Ectodermal cell (in vitro differentiated cells): ENCODE data around the gene GAL3ST3.

Source experiments
- H3K27ac ChIP-seq: 2 replicates; pipeline ENCODE4 v1.7.0; 2013; ENCODE audit warnings: mild to moderate bottlenecking, low read depth, low read length; ENCODE audit not compliant: insufficient read depth, poor library complexity, severe bottlenecking
- H3K27me3 ChIP-seq: 2 replicates; pipeline ENCODE4 v1.7.0; 2013; ENCODE audit warnings: mild to moderate bottlenecking, low read length; ENCODE audit not compliant: insufficient read depth, control insufficient read depth, poor library complexity, severe bottlenecking
- H3K36me3 ChIP-seq: one replicate; pipeline ENCODE4 v1.7.0; 2013; ENCODE audit warnings: low read length; ENCODE audit not compliant: control insufficient read depth, insufficient read depth
- H3K4me1 ChIP-seq: one replicate; pipeline ENCODE4 v1.7.0; 2013; ENCODE audit warnings: low read length; ENCODE audit not compliant: control insufficient read depth, insufficient read depth
- H3K4me3 ChIP-seq: 2 replicates; pipeline ENCODE4 v1.7.0; 2013; ENCODE audit warnings: low read depth, low read length, control low read depth; ENCODE audit not compliant: insufficient read depth
- H3K9me3 ChIP-seq: 2 replicates; pipeline ENCODE4 v1.7.0; 2013; ENCODE audit warnings: mild to moderate bottlenecking, low read length, moderate library complexity; ENCODE audit not compliant: control insufficient read depth
- WGBS, 2 experiments: methylation state at CpG; one replicate each; pipeline ENCODE4 v1.1.7; 2013; ENCODE audit warnings: missing lambda C conversion rate in 2 of 2; 5-methylcytosine and 5-hydroxymethylcytosine counted together

GAL3ST3 gene

DNA sequence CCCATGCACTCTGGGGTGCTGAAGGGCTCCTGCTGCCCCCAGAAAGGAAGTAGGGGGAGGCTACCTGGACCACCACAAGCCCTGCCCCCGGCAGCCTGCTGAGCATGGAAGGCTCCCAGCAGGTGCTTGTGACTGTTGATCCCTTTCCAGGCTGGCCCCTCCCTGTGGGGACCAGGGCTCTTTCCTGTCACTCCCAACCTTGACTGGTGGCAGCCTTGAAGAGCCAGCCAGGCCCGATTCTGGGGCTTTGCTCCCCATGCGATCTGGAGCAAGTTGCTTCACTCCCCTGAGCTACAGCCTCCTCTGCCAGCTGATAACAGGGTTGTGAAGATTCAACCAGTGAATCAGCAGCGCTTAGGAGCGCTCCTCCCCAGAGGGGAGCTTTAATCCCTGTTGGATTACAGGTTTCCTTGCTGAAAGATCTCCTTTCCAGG is 41.7 kb downstream of the GAL3ST3 start:
- no peak overlapping the region for H3K4me3 ChIP-seq

GRCh38 chr11:66006891-66007176 is 42.1 kb downstream of the GAL3ST3 start:
- Histone ChIP-seq H3K9me3 (no peaks in the 10 kb centered on the region), H3K36me3 (peaks cover 16% of the 10 kb centered on the region), H3K27ac (no peak overlapping the region), H3K27me3 (peaks cover 9% of the 10 kb centered on the region), H3K4me1 (peaks cover 7% of the 10 kb centered on the region), H3K4me3 (no peak overlapping the region)
- WGBS, 2 experiments: 78 to 81% methylated on average over 4 of the region's 4 CpGs

More for the DNA sequence above, 41.7 kb downstream of the GAL3ST3 start:
- Histone ChIP-seq H3K36me3 (peaks cover 16% of the 10 kb centered on the region), H3K27me3 (peaks cover 13% of the 10 kb centered on the region), H3K9me3 (no peaks in the 10 kb centered on the region), H3K4me1 (peaks cover 7% of the 10 kb centered on the region), H3K27ac (no peak overlapping the region)
- WGBS, 2 experiments: 66 to 69% methylated on average over 5 of the region's 5 CpGs

DNA sequence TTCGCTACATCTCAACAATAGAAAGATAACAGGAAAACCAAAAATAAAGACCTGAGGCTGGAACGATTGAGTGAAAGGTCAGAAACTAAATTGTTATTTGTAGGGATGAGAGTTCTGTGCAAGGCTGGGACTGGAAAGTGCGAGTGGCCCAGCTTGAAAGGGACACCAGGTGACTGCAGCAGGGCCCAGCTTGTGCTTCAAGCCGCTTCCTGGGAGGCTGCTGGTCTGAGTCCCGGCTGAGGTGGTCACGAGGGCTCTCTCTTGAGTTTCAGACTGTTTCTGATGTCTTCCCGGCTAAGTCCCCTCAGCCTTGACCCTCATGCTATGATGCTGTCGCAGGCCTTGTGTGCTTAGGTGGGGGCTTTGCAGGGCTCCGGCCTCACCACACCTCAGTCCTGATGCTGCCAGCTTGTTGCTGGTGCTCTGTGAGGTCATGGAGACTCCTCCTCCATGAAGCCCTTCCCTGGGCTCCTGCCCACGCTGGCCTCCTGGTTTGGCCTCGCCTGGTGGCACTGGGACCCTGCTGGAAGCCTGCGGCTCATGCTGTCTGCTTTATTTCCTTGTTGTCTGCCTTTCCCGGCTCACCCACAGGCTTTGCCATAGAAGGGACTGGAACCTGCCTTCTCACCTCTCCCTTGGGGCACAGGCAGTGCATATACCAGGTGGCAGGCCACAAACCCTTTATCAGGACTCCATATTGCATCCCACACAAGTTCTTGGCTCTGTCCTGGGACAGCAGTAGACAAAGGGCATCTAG is 42.6 kb downstream of the GAL3ST3 start:
- no peak overlapping the region for H3K27ac ChIP-seq
- H3K9me3 ChIP-seq: no peaks in the 10 kb centered on the region
- 85 to 86% methylated on average over 13 of the region's 13 CpGs for WGBS, 2 experiments
- peaks cover 4% of the 10 kb centered on the region for H3K27me3 ChIP-seq
- H3K4me3 ChIP-seq: no peak overlapping the region
- peaks cover 16% of the 10 kb centered on the region for H3K36me3 ChIP-seq
- H3K4me1 ChIP-seq: peaks cover 7% of the 10 kb centered on the region

- Histone ChIP-seq H3K4me3 (no peak overlapping the region), H3K36me3 (peaks cover 23% of the 10 kb centered on the region), H3K4me1 (peaks cover 7% of the 10 kb centered on the region), H3K27me3 (no peaks in the 10 kb centered on the region), H3K27ac (no peak overlapping the region), H3K9me3 (no peaks in the 10 kb centered on the region)
- WGBS, 2 experiments: 96 to 97% methylated on average over 4 of the region's 4 CpGs
These were observed 44.8 kb downstream of the GAL3ST3 start for GRCh38 chr11:66004186-66004585.

GRCh38 chr11:66003291-66003690 is 45.7 kb downstream of the GAL3ST3 start:
- 88 to 91% methylated on average over 6 of the region's 6 CpGs for WGBS, 2 experiments
- Histone ChIP-seq H3K36me3 (peaks cover 31% of the 10 kb centered on the region), H3K27me3 (no peaks in the 10 kb centered on the region), H3K4me1 (peaks cover 7% of the 10 kb centered on the region), H3K4me3 (peak overlapping the region; percentile 96), H3K27ac (no peak overlapping the region), H3K9me3 (no peaks in the 10 kb centered on the region)

GRCh38 chr11:66002648-66003225 is 46.2 kb downstream of the GAL3ST3 start:
- peak overlapping the region; percentile 96 for H3K4me3 ChIP-seq
- peaks cover 7% of the 10 kb centered on the region for H3K4me1 ChIP-seq
- H3K27ac ChIP-seq: peak overlapping the region; percentile 96
- WGBS, 2 experiments: 1% methylated on average over 40 of the region's 40 CpGs
- no peaks in the 10 kb centered on the region for H3K27me3 ChIP-seq
- H3K9me3 ChIP-seq: no peaks in the 10 kb centered on the region
- peaks cover 36% of the 10 kb centered on the region for H3K36me3 ChIP-seq

GRCh38 chr11:66001942-66002647 is 46.9 kb downstream of the GAL3ST3 start, which contains the start of the genes BANF1 and EIF1AD:
BANF1 (plus strand) TSS chr11:66002503; CDS start chr11:66003251, 748 bp downstream.
EIF1AD (minus strand) TSS chr11:66002157; CDS start chr11:66000389, 1,768 bp downstream.
- H3K9me3 ChIP-seq: no peaks in the 10 kb centered on the region
- peaks cover 38% of the 10 kb centered on the region for H3K36me3 ChIP-seq
- peak within 1 kb of the TSS; percentile 96 for H3K27ac ChIP-seq
- H3K27me3 ChIP-seq: no peaks in the 10 kb centered on the region
- 0% methylated on average over 55 of the region's 55 CpGs for WGBS, 2 experiments
- peak within 1 kb of the TSS; percentile 96 for H3K4me3 ChIP-seq
- peaks cover 4% of the 10 kb centered on the region for H3K4me1 ChIP-seq

DNA sequence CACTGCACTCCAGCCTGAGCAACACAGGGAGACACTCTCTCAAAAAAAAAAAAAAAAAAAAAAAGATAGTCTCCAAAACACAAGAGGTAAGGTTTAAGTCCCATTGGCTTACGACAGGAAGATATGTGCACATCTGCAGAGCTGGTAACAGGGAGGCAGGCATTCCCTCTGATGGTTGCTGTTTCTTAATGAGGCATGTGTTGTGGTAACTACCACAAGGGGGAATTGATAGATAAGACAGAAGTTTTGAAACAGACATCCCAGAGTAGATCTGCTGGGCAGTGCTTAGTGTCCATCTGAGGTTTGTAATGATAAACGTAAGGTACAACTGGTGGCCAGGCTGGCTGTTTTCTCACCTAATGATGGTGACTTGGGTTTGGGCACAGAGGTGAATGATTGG is 51.7 kb downstream of the GAL3ST3 start:
- Histone ChIP-seq H3K27ac (no peak overlapping the region), H3K36me3 (peaks cover 27% of the 10 kb centered on the region), H3K27me3 (no peaks in the 10 kb centered on the region), H3K4me1 (no peaks in the 10 kb centered on the region), H3K9me3 (no peaks in the 10 kb centered on the region), H3K4me3 (no peak overlapping the region)
- WGBS, 2 experiments: 95 to 96% methylated on average over 2 of the region's 2 CpGs

- peaks cover 5% of the 10 kb centered on the region for H3K36me3 ChIP-seq
- 93 to 94% methylated on average over 4 to 5 of the region's 5 CpGs for WGBS, 2 experiments
- no peaks in the 10 kb centered on the region for H3K4me1 ChIP-seq
- H3K27ac ChIP-seq: no peak overlapping the region
- H3K4me3 ChIP-seq: no peak overlapping the region
- H3K9me3 ChIP-seq: no peaks in the 10 kb centered on the region
- no peaks in the 10 kb centered on the region for H3K27me3 ChIP-seq
These were observed 56.9 kb downstream of the GAL3ST3 start for GRCh38 chr11:65992056-65992455.
